HEK293 (cell line): Measurements from ENCODE around the gene SLC22A4.

ENCODE experiments used
- CTCF ChIA-PET: fragments of 350-600 bp; formaldehyde crosslinking; extraction: SDS; loops from one replicate; lab custom pipeline; 2021; ENCODE audit warnings: antibody characterized with exemption; lab: Yijun Ruan, JAX
- POLR2A ChIA-PET: fragments of 300-600 bp; formaldehyde crosslinking; extraction: SDS; loops from one replicate; lab custom pipeline; 2020; ENCODE audit warnings: antibody characterized with exemption, inconsistent platforms; lab: Yijun Ruan, JAX
- H3K27ac ChIP-seq: fragments of 200-500 bp; sonication (Bioruptor generic); 2 replicates; pipeline ENCODE4 v1.5.1; 2014; ENCODE audit warnings: low read depth, low read length, control low read depth, inconsistent platforms; ENCODE audit errors: extremely low read depth
- H3K36me3 ChIP-seq, 2 experiments: fragments of 200-500 bp in 1 of 2; sonication (Bioruptor generic) in 1 of 2; 1 replicate in 1 of 2; 2 replicates in 1 of 2; pipeline ENCODE4 v1.5.1; 2014 to 2017; ENCODE audit warnings: inconsistent platforms in 2 of 2, low read length in 2 of 2; ENCODE audit not compliant: control insufficient read depth in 2 of 2, insufficient read depth in 1 of 2
- H3K4me1 ChIP-seq: fragments of 200-500 bp; sonication (Bioruptor generic); 2 replicates; pipeline ENCODE4 v1.5.1; 2014; ENCODE audit warnings: mild to moderate bottlenecking, low read length, inconsistent platforms; ENCODE audit not compliant: control insufficient read depth, insufficient read depth
- H3K4me3 ChIP-seq: 2 replicates; pipeline ENCODE4 v1.5.1; 2011; ENCODE audit warnings: low read depth, mild to moderate bottlenecking, control low read depth, low read length, moderate library complexity
- H3K9me3 ChIP-seq: fragments of 200-500 bp; sonication (Bioruptor generic); 2 replicates; pipeline ENCODE4 v1.5.1; 2014; ENCODE audit warnings: low read depth, low read length, inconsistent platforms; ENCODE audit not compliant: control insufficient read depth, insufficient read depth
- EGR2 ChIP-seq: fragments of 450-650 bp; formaldehyde crosslinking; IDR thresholded peaks from 2 replicates; pipeline ENCODE4 v1.5.1; 2016; ENCODE audit warnings: low read depth, missing biosample characterization, missing genetic modification characterization
- GLIS1 ChIP-seq: fragments of 450-650 bp; formaldehyde crosslinking; IDR thresholded peaks from 2 replicates; pipeline ENCODE4 v1.5.1; 2016; ENCODE audit warnings: missing biosample characterization, missing genetic modification characterization
- GLIS2 ChIP-seq: fragments of 450-650 bp; formaldehyde crosslinking; IDR thresholded peaks from 2 replicates; pipeline ENCODE4 v1.5.1; 2016; ENCODE audit warnings: missing biosample characterization, missing genetic modification characterization
- KLF17 ChIP-seq: fragments of 450-650 bp; formaldehyde crosslinking; IDR thresholded peaks from 2 replicates; pipeline ENCODE4 v1.5.1; 2016; ENCODE audit warnings: missing biosample characterization, missing genetic modification characterization
- PRDM1 ChIP-seq: fragments of 450-650 bp; formaldehyde crosslinking; IDR thresholded peaks from 2 replicates; pipeline ENCODE4; 2016; ENCODE audit warnings: missing biosample characterization, missing genetic modification characterization
- RBAK ChIP-seq: fragments of 450-650 bp; formaldehyde crosslinking; IDR thresholded peaks from 2 replicates; pipeline ENCODE4 v1.5.1; 2016; ENCODE audit warnings: missing biosample characterization, missing genetic modification characterization
- SP7 ChIP-seq: fragments of 450-650 bp; formaldehyde crosslinking; IDR thresholded peaks from 2 replicates; pipeline ENCODE4 v1.5.1; 2016; ENCODE audit warnings: missing biosample characterization, missing genetic modification characterization
- YY1 ChIP-seq: fragments of 450-650 bp; formaldehyde crosslinking; IDR thresholded peaks from 2 replicates; pipeline ENCODE4 v1.5.1; 2018; ENCODE audit warnings: missing biosample characterization, missing genetic modification characterization
- ZEB2 ChIP-seq: fragments of 450-650 bp; formaldehyde crosslinking; IDR thresholded peaks from 2 replicates; pipeline ENCODE4 v1.5.1; 2016; ENCODE audit warnings: missing biosample characterization, missing genetic modification characterization
- ZFHX2 ChIP-seq: fragments of 450-650 bp; formaldehyde crosslinking; conservative IDR thresholded peaks from 2 replicates; pipeline ENCODE4 v1.5.1; 2016; ENCODE audit warnings: missing biosample characterization, missing genetic modification characterization
- ZIC2 ChIP-seq: fragments of 450-650 bp; formaldehyde crosslinking; IDR thresholded peaks from 2 replicates; pipeline ENCODE4 v1.5.1; 2016; ENCODE audit warnings: missing biosample characterization, missing genetic modification characterization
- ZNF10 ChIP-seq: fragments of 450-650 bp; formaldehyde crosslinking; IDR thresholded peaks from 2 replicates; pipeline ENCODE4 v1.5.1; 2017; ENCODE audit warnings: missing biosample characterization, missing genetic modification characterization
- ZNF16 ChIP-seq: fragments of 450-650 bp; formaldehyde crosslinking; IDR thresholded peaks from 2 replicates; pipeline ENCODE4 v1.5.1; 2016; ENCODE audit warnings: low read depth, missing biosample characterization, missing genetic modification characterization
- ZNF311 ChIP-seq: fragments of 450-650 bp; formaldehyde crosslinking; IDR thresholded peaks from 2 replicates; pipeline ENCODE4 v1.5.1; 2017; ENCODE audit warnings: missing biosample characterization, missing genetic modification characterization, borderline replicate concordance
- ZNF335 ChIP-seq: fragments of 450-650 bp; formaldehyde crosslinking; conservative IDR thresholded peaks from 2 replicates; pipeline ENCODE4 v1.5.1; 2016; ENCODE audit warnings: missing biosample characterization, missing genetic modification characterization
- ZNF362 ChIP-seq: fragments of 450-650 bp; formaldehyde crosslinking; IDR thresholded peaks from 2 replicates; pipeline ENCODE4 v1.5.1; 2016; ENCODE audit warnings: missing biosample characterization, missing genetic modification characterization
- ZNF398 ChIP-seq: fragments of 450-650 bp; formaldehyde crosslinking; IDR thresholded peaks from 2 replicates; pipeline ENCODE4 v1.5.1; 2017; ENCODE audit warnings: missing biosample characterization, missing genetic modification characterization
- ZNF426 ChIP-seq: fragments of 450-650 bp; formaldehyde crosslinking; IDR thresholded peaks from 2 replicates; pipeline ENCODE4 v1.5.1; 2017; ENCODE audit warnings: missing biosample characterization, missing genetic modification characterization, mild to moderate bottlenecking, inconsistent platforms, moderate library complexity
- ZNF514 ChIP-seq: fragments of 450-650 bp; formaldehyde crosslinking; IDR thresholded peaks from 2 replicates; pipeline ENCODE4 v1.5.1; 2016; ENCODE audit warnings: missing biosample characterization, missing genetic modification characterization
- ZNF629 ChIP-seq: fragments of 450-650 bp; formaldehyde crosslinking; IDR thresholded peaks from 2 replicates; pipeline ENCODE4 v1.5.1; 2017; ENCODE audit warnings: missing biosample characterization, missing genetic modification characterization
- ZNF660 ChIP-seq: fragments of 450-650 bp; IDR thresholded peaks from 2 replicates; pipeline ENCODE4 v1.5.1; 2018; ENCODE audit warnings: missing biosample characterization, mild to moderate bottlenecking, missing genetic modification characterization
- ZNF664 ChIP-seq: fragments of 450-650 bp; formaldehyde crosslinking; IDR thresholded peaks from 2 replicates; pipeline ENCODE4 v1.5.1; 2016; ENCODE audit warnings: missing biosample characterization, missing genetic modification characterization
- ZNF704 ChIP-seq: fragments of 450-650 bp; formaldehyde crosslinking; IDR thresholded peaks from 2 replicates; pipeline ENCODE4 v1.5.1; 2016; ENCODE audit warnings: missing biosample characterization, missing genetic modification characterization
- TF ChIP-seq, protein P1 (sequence below): fragments of 450-650 bp; formaldehyde crosslinking; IDR thresholded peaks from 2 replicates; pipeline ENCODE4 v1.5.1; 2016; ENCODE audit warnings: missing biosample characterization, missing genetic modification characterization

Gene SLC22A4

DNA sequence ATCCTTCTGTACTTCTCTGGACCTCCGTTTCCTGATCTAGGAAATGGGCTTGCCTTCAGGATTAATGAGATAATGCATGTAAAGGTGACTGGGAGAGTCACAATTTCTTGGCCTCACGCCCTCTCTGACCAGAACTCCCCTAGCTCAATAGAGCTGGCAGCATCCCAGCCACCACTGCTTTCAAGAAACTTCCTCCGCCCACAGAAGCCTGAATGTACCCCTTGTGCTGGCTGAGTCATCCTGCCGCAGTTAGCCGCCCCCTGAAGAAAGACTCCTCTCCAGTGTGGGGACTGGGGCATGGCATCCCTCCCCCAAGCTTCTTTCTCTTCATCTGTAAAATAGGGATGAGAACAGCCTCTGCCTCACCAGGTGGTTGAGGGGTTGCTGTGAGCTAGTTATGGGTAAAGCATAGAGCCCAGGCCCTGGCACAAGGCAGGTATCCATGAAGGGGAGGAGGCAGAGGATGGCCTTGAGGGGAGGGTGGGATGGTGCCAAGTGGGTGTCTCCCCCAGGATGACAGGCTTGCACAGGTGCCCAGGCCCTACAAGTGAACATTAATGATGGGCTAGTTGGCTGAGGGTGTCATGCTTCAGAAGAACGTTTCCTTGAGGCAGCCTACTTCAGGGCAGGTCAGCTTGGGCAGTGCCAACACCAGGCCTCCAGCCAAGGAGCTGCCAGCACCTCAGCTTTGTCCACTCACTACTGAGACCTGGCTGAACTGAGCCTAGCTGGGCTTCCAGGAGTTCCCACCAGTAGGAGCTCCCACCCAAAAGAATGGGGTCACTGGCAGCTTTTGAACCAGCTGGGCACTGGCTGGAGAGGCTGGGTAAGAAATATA lies 33.3 kb upstream of the SLC22A4 start:
- Histone ChIP-seq H3K27ac (no peak overlapping the region), H3K4me3 (no peak overlapping the region), H3K36me3 (no peaks in the 10 kb centered on the region), H3K4me1 (no peaks in the 10 kb centered on the region; the same call in 1 of the 2 replicates), H3K9me3 (no peaks in the 10 kb centered on the region)
- CTCF ChIA-PET: interaction anchor here (0.8 to 1.9 kb wide), 4 partner anchors 11 to 126 kb away, joined by 4 to 9 read pairs (median 6); no protein-coding TSS in a partner anchor
- TF ChIP-seq ZNF664 (tag by site-specific recombination) (peak; percentile 94), GLIS2 (tag by site-specific recombination) (peak; percentile 43), ZFHX2 (tag by site-specific recombination) (peak; percentile 92), KLF17 (tag by site-specific recombination) (no peak), ZNF362 (no peak), ZIC2 (tag by site-specific recombination) (peak; percentile 22; the same call in 1 of the 2 replicates), ZNF16 (tag by site-specific recombination) (no peak), YY1 (no peak), ZEB2 (tag by site-specific recombination) (0 out of 2 replicates have a peak, but pooled peaks have one; percentile 23), EGR2 (tag by site-specific recombination) (peak; percentile 92), ZNF10 (tag by site-specific recombination) (no peak), ZNF335 (tag by site-specific recombination) (peak; percentile 24; the same call in 1 of the 2 replicates), GLIS1 (tag by site-specific recombination) (peak; percentile 31; the same call in 1 of the 2 replicates), PRDM1 (tag by site-specific recombination) (no peak), ZNF398 (tag by site-specific recombination) (peak; percentile 36; the same call in 1 of the 2 replicates), ZNF426 (no peak), ZNF629 (tag by site-specific recombination) (no peak), ZNF514 (no peak), ZNF311 (no peak), RBAK (tag by site-specific recombination) (no peak), ZNF660 (tag by site-specific recombination) (peak; percentile 64), SP7 (tag by site-specific recombination) (peak; percentile 42), ZNF704 (tag by site-specific recombination) (no peak)
- TF ChIP-seq, protein P1, sequence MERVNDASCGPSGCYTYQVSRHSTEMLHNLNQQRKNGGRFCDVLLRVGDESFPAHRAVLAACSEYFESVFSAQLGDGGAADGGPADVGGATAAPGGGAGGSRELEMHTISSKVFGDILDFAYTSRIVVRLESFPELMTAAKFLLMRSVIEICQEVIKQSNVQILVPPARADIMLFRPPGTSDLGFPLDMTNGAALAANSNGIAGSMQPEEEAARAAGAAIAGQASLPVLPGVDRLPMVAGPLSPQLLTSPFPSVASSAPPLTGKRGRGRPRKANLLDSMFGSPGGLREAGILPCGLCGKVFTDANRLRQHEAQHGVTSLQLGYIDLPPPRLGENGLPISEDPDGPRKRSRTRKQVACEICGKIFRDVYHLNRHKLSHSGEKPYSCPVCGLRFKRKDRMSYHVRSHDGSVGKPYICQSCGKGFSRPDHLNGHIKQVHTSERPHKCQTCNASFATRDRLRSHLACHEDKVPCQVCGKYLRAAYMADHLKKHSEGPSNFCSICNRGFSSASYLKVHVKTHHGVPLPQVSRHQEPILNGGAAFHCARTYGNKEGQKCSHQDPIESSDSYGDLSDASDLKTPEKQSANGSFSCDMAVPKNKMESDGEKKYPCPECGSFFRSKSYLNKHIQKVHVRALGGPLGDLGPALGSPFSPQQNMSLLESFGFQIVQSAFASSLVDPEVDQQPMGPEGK: peak; percentile 37; the same call in 1 of the 2 replicates
- POLR2A ChIA-PET: interaction anchor here (1.5 kb wide), 1 partner anchor 108 kb away, joined by 4 read pairs; the partner anchor contains the start of gene SLC22A5
